RWPE2 (cell line): ENCODE data around the gene ELOVL1.

Source experiments
- ATAC-seq: fragments of 200-7000 bp; cut with Tn5 transposase; 3 replicates; pipeline ENCODE4 v1.9.1; 2021; ENCODE audit warnings: low read depth
- DNase-seq: peaks from one replicate; pipeline ENCODE4 v3.0.0-alpha.2; 2020; ENCODE audit warnings: low spot score
- H3K27ac ChIP-seq: fragments of 450-650 bp; 2 replicates; pipeline ENCODE4 v1.5.1; 2017; ENCODE audit warnings: mild to moderate bottlenecking; ENCODE audit not compliant: poor library complexity, severe bottlenecking
- H3K27me3 ChIP-seq: fragments of 250-450 bp; sonication (Bioruptor Pico); 2 replicates; pipeline ENCODE4 v1.5.1; 2021; ENCODE audit warnings: mild to moderate bottlenecking, moderate library complexity; ENCODE audit not compliant: insufficient read depth, poor library complexity, severe bottlenecking
- H3K36me3 ChIP-seq: fragments of 250-450 bp; sonication (Bioruptor Pico); 2 replicates; pipeline ENCODE4 v1.5.1; 2020; ENCODE audit warnings: low read depth, mild to moderate bottlenecking, moderate library complexity
- H3K4me1 ChIP-seq: fragments of 250-450 bp; sonication (Bioruptor Pico); 2 replicates; pipeline ENCODE4 v1.5.1; 2021; ENCODE audit warnings: mild to moderate bottlenecking, moderate library complexity; ENCODE audit not compliant: insufficient read depth, poor library complexity, severe bottlenecking
- H3K4me3 ChIP-seq: fragments of 250-450 bp; sonication (Bioruptor Pico); 2 replicates; pipeline ENCODE4 v1.5.1; 2021; ENCODE audit warnings: mild to moderate bottlenecking, moderate library complexity; ENCODE audit not compliant: severe bottlenecking
- H3K9me3 ChIP-seq: fragments of 250-450 bp; sonication (Bioruptor Pico); 2 replicates; pipeline ENCODE4 v1.5.1; 2021; ENCODE audit warnings: mild to moderate bottlenecking, moderate library complexity; ENCODE audit not compliant: severe bottlenecking
- CTCF ChIP-seq: fragments of 450-650 bp; IDR thresholded peaks from one replicate; pipeline ENCODE4 v1.5.1; 2017; ENCODE audit warnings: mild to moderate bottlenecking, moderate library complexity; ENCODE audit not compliant: poor library complexity, severe bottlenecking

The ELOVL1 gene

DNA sequence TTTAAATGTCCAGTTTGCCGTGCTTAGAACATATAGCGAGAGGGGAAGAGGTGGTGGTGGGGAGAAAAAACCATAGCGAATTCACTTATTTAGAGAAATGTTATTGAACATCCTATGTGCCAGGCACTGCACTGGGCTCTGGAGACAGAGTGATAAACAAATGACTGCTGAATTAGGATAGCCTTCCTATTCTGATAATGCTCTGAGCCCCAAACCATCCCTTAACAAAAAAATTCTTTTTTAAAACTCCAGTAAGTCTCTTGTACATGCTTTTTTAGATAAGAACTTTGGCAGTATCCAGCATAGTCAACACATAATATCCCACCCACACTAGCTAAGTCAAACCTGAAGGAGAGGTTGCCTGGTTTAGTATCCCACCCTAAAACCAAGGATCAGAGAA, 30.4 kb upstream of the ELOVL1 start:
- Histone ChIP-seq H3K27ac (no peak overlapping the region), H3K9me3 (no peaks in the 10 kb centered on the region), H3K27me3 (no peaks in the 10 kb centered on the region), H3K36me3 (peaks cover 28% of the 10 kb centered on the region), H3K4me1 (no peaks in the 10 kb centered on the region), H3K4me3 (no peak overlapping the region)
- TF ChIP-seq CTCF, result no peak
- no peak for ATAC-seq
- no peak for DNase-seq

GRCh38 chr1:43396059-43396458, 28.2 kb upstream of the ELOVL1 start:
- no peak for DNase-seq
- H3K27ac ChIP-seq, result no peak overlapping the region

DNA sequence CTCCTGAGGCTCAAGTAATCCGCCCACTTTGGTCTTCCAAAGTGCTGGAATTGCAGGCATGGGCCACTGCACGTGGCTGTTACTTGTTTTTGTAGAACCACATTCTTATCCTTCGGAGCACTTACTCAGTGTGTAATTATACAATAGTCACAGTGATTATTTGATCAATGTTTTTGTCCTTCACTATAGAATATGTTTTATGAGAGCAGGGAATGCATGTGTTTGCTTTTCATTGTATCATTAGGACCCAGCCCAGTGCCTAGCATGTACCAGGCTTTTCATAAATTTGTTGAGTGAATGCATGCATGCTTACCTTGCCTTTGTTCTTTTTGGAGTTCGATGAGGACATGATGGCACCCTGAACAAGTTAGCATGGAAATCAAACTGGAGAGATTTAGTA, 27.7 kb upstream of the ELOVL1 start:
- Histone ChIP-seq H3K27me3 (no peaks in the 10 kb centered on the region), H3K36me3 (peaks cover 21% of the 10 kb centered on the region), H3K27ac (no peak overlapping the region), H3K4me1 (no peaks in the 10 kb centered on the region), H3K9me3 (no peaks in the 10 kb centered on the region), H3K4me3 (no peak overlapping the region)
- DNase-seq (no peak), ATAC-seq (no peak)
- no peak for TF ChIP-seq CTCF

More at GRCh38 chr1:43396059-43396458, 28.2 kb upstream of the ELOVL1 start:
- Histone ChIP-seq H3K4me1 (no peaks in the 10 kb centered on the region), H3K36me3 (peaks cover 21% of the 10 kb centered on the region), H3K4me3 (no peak overlapping the region), H3K27me3 (no peaks in the 10 kb centered on the region), H3K9me3 (no peaks in the 10 kb centered on the region)
- TF ChIP-seq CTCF, result no peak
- ATAC-seq, result no peak

DNA sequence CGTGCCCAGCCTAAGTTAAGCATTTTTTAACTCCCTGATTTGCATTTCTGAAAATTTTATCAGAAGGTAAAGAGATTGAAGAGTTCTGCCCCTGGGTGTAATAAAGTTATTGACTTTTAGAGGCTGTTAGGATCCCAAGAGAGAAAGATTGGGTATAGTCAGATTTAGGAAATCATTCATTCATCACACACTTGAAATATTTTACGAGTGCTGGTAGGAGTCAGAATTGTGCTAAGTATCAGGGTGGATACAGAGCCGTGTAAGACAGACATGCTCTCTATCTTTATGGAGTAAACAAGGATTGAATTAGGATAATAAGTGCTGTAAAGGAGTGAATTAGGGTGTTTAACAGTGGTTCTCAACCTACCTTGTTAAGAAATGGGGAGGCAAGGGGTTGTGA, 24.9 kb upstream of the ELOVL1 start:
- H3K9me3 ChIP-seq, result no peaks in the 10 kb centered on the region
- no peak overlapping the region for H3K27ac ChIP-seq
- no peak overlapping the region for H3K4me3 ChIP-seq
- H3K27me3 ChIP-seq, result no peaks in the 10 kb centered on the region
- TF ChIP-seq CTCF, result no peak
- DNase-seq (no peak), ATAC-seq (no peak)
- H3K4me1 ChIP-seq, result peaks cover 7% of the 10 kb centered on the region
- peaks cover 29% of the 10 kb centered on the region for H3K36me3 ChIP-seq

- TF ChIP-seq CTCF, result no peak
- ATAC-seq (peak; percentile 93), DNase-seq (peak; percentile 88)
- peak within 1 kb of the TSS; percentile 84 for H3K4me3 ChIP-seq
- H3K27ac ChIP-seq, result peak within 1 kb of the TSS; percentile 48
- H3K27me3 ChIP-seq, result no peaks in the 10 kb centered on the region
- H3K36me3 ChIP-seq, result peaks cover 42% of the 10 kb centered on the region
- H3K4me1 ChIP-seq, result peaks cover 7% of the 10 kb centered on the region
- H3K9me3 ChIP-seq, result no peaks in the 10 kb centered on the region
These were observed 21.8 kb upstream of the ELOVL1 start, which contains the start of the genes MED8 and SZT2 for GRCh38 chr1:43389326-43390313. Gene MED8, minus strand, starts transcription at chr1:43389800. Its CDS starts 36 bp downstream, at chr1:43389764. Gene SZT2, plus strand, starts transcription at chr1:43389899. Its CDS starts 70 bp downstream, at chr1:43389969.
